ENCODE measurements around the gene EHD3. TPM values are rescaled to one million over a fixed set of nuclear protein-coding genes. Genes with fewer than 3 reads are reported as not detected.

Gene EHD3
- total RNA-seq, 1 experiment from 2014 or later: 1.9 TPM

GRCh38 chr2:31297751-31298150, 63.8 kb downstream of the EHD3 start:
- Histone ChIP-seq H3K9me2 (ENCODE audit: insufficient read depth) (no peaks in the 10 kb centered on the region), H3K79me2 (ENCODE audit: low read depth) (no peaks in the 10 kb centered on the region), H3K4me1 (replicated peaks; ENCODE audit: insufficient read depth) (no peaks in the 10 kb centered on the region), H3K4me3 (no peak overlapping the region), H2AFZ (no peak overlapping the region), H3K27ac (no peak overlapping the region), H3K36me3 (ENCODE audit: low read depth) (no peaks in the 10 kb centered on the region), H3F3A (ENCODE audit: insufficient read depth, low read depth) (no peaks in the 10 kb centered on the region), H3K4me2 (no peak overlapping the region), H4K20me1 (ENCODE audit: insufficient read depth) (no peaks in the 10 kb centered on the region), H3K27me3 (ENCODE audit: insufficient read depth, low read depth) (no peaks in the 10 kb centered on the region), H3K9me3 (ENCODE audit: insufficient read depth, low read depth) (no peaks in the 10 kb centered on the region)
- intact Hi-C loops (cut with micrococcal nuclease; ENCODE audit: unreplicated experiment): no loop called here
- peak in 1 of 2 experiments; percentile 56 for DNase-seq
- ChIA-PET CTCF (no interaction called here), POLR2A (ENCODE audit: unreplicated experiment) (no interaction called here)
- TF ChIP-seq EZH2 (IDR thresholded peaks at IDR 0.05; ENCODE audit: low read depth) (no peak), CTCF (conservative IDR thresholded peaks at IDR 0.05) (no peak)
- BruUV-seq (replicated peaks): no TSS peak

GRCh38 chr2:31299547-31299946, 65.6 kb downstream of the EHD3 start:
- Histone ChIP-seq H3K4me2 (no peak overlapping the region), H3K27me3 (ENCODE audit: insufficient read depth, low read depth) (no peaks in the 10 kb centered on the region), H3F3A (ENCODE audit: insufficient read depth, low read depth) (no peaks in the 10 kb centered on the region), H3K27ac (no peak overlapping the region), H3K79me2 (ENCODE audit: low read depth) (no peaks in the 10 kb centered on the region), H3K36me3 (ENCODE audit: low read depth) (no peaks in the 10 kb centered on the region), H3K9me2 (ENCODE audit: insufficient read depth) (no peaks in the 10 kb centered on the region), H4K20me1 (ENCODE audit: insufficient read depth) (no peaks in the 10 kb centered on the region), H2AFZ (no peak overlapping the region), H3K9me3 (ENCODE audit: insufficient read depth, low read depth) (no peaks in the 10 kb centered on the region), H3K4me3 (no peak overlapping the region), H3K4me1 (replicated peaks; ENCODE audit: insufficient read depth) (no peaks in the 10 kb centered on the region)
- BruUV-seq (replicated peaks): no TSS peak
- intact Hi-C loops (cut with micrococcal nuclease; ENCODE audit: unreplicated experiment): no loop called here
- POLR2A ChIA-PET (ENCODE audit: unreplicated experiment): interaction anchor here (0.7 kb wide), 1 partner anchor 1953 kb away, joined by 3 read pairs; no protein-coding TSS in a partner anchor
- DNase-seq: no peak
- no peak for TF ChIP-seq CTCF (conservative IDR thresholded peaks at IDR 0.05)
- CTCF ChIA-PET: no interaction called here

GRCh38 chr2:31300309-31300708, 66.4 kb downstream of the EHD3 start:
- TF ChIP-seq CTCF (conservative IDR thresholded peaks at IDR 0.05) (no peak), EZH2 (IDR thresholded peaks at IDR 0.05; ENCODE audit: low read depth) (no peak)
- H3K4me2 ChIP-seq: no peak overlapping the region
- no peaks in the 10 kb centered on the region for H4K20me1 ChIP-seq (ENCODE audit: insufficient read depth)
- no peaks in the 10 kb centered on the region for H3F3A ChIP-seq (ENCODE audit: insufficient read depth, low read depth)
- no peak overlapping the region for H3K27ac ChIP-seq
- no peaks in the 10 kb centered on the region for H3K27me3 ChIP-seq (ENCODE audit: insufficient read depth, low read depth)
- DNase-seq: no peak
- H3K79me2 ChIP-seq (ENCODE audit: low read depth): no peaks in the 10 kb centered on the region
- BruUV-seq (replicated peaks): no TSS peak
- H3K9me2 ChIP-seq (ENCODE audit: insufficient read depth): no peaks in the 10 kb centered on the region
- no peaks in the 10 kb centered on the region for H3K36me3 ChIP-seq (ENCODE audit: low read depth)
- H2AFZ ChIP-seq: no peak overlapping the region
- no peaks in the 10 kb centered on the region for H3K9me3 ChIP-seq (ENCODE audit: insufficient read depth, low read depth)
- CTCF ChIA-PET: no interaction called here
- POLR2A ChIA-PET (ENCODE audit: unreplicated experiment): no interaction called here
- intact Hi-C loops (cut with micrococcal nuclease; ENCODE audit: unreplicated experiment): no loop called here
- H3K4me3 ChIP-seq: no peak overlapping the region
- H3K4me1 ChIP-seq (replicated peaks; ENCODE audit: insufficient read depth): no peaks in the 10 kb centered on the region
